Breast epithelium (tissue), 4 donors: ENCODE results near the gene ARSA. TPM values are rescaled to one million over a fixed set of nuclear protein-coding genes. Genes with fewer than 3 reads are reported as not detected.

Experiments used
- DNase-seq, 2 donors: peaks; one replicate each; pipeline ENCODE4 v3.0.0-alpha.2; 2019; ENCODE audit warnings: low spot score in 2 of 2
- H3K27ac ChIP-seq, 2 donors: fragments of 200-600 bp; sonication (generic) in 1 of 2; one replicate each; pipeline ENCODE4 v1.5.1; 2016 to 2019; ENCODE audit warnings: mild to moderate bottlenecking in 1 of 2
- H3K27me3 ChIP-seq, 2 donors: fragments of 200-600 bp; sonication (generic) in 1 of 2; one replicate each; pipeline versions ENCODE4 v1.5.1 to v1.6.0; 2017 to 2019; ENCODE audit warnings: control low read depth in 1 of 2, mild to moderate bottlenecking in 1 of 2
- H3K36me3 ChIP-seq: fragments of 200-600 bp; one replicate; pipeline ENCODE4 v1.5.1; 2019
- H3K4me1 ChIP-seq, 2 donors: fragments of 200-600 bp; sonication (generic); one replicate each; pipeline ENCODE4 v1.5.1; 2016 to 2019; ENCODE audit warnings: control low read depth in 1 of 2
- H3K4me3 ChIP-seq, 3 donors: fragments of 200-600 bp; sonication (generic); 1 replicate in 2 of 3; 2 replicates in 1 of 3; pipeline ENCODE4 v1.5.1; 2016 to 2019; ENCODE audit warnings: mild to moderate bottlenecking in 3 of 3, moderate library complexity in 2 of 3
- H3K9me3 ChIP-seq, 2 donors: fragments of 200-600 bp; sonication (generic) in 1 of 2; one replicate each; pipeline ENCODE4 v1.5.1; 2016 to 2019; ENCODE audit warnings: control low read depth in 1 of 2
- CTCF ChIP-seq, 3 donors: fragments of 450-650 bp; IDR thresholded peaks; one replicate each; pipeline ENCODE4 v1.5.1; 2016 to 2017; ENCODE audit warnings: antibody characterized with exemption in 3 of 3, mild to moderate bottlenecking in 3 of 3, moderate library complexity in 3 of 3
- POLR2A ChIP-seq: fragments of 450-650 bp; IDR thresholded peaks from one replicate; pipeline ENCODE4 v1.6.1; 2016; ENCODE audit warnings: antibody characterized with exemption, mild to moderate bottlenecking, moderate library complexity
- POLR2AphosphoS5 ChIP-seq, 3 donors: sonication (generic); formaldehyde crosslinking; IDR thresholded peaks; one replicate each; pipeline ENCODE4 v1.6.1; 2017; ENCODE audit warnings: antibody characterized with exemption in 3 of 3
- intact Hi-C: fragments of 100-400 bp; cut with DNase I; formaldehyde crosslinking; loops from one replicate; pipeline ENCODE4 v1.15.1; 2023; ENCODE audit warnings: low total_unique reads
- total RNA-seq, 3 donors: library from RNA; depleted of rRNA; stranded (reverse); fragments of >200 nt; gene quantifications; one replicate each; pipeline ENCODE4 v1.1.0, GENCODE V29; 2016

The ARSA gene
- total RNA-seq, 3 donors from 2014 or later, result 23.8 to 39.0 (median 36.3) TPM

- no peak for TF ChIP-seq POLR2AphosphoS5 (IDR thresholded peaks at IDR 0.05)
Observed at GRCh38 chr22:50606165-50606945, 21.6 kb downstream of the ARSA start.

GRCh38 chr22:50605613-50606074 lies 22.3 kb downstream of the ARSA start:
- Histone ChIP-seq H3K9me3 (no peaks in the 10 kb centered on the region), H3K36me3 (no peaks in the 10 kb centered on the region), H3K27ac (no peak overlapping the region), H3K27me3 (peaks cover 0 to 7% of the 10 kb centered on the region in 2 donors), H3K4me3 (no peak overlapping the region), H3K4me1 (peaks cover under 1 to 4% of the 10 kb centered on the region in 2 donors)
- TF ChIP-seq POLR2AphosphoS5 (IDR thresholded peaks at IDR 0.05) (no peak), POLR2A (no peak), CTCF (IDR thresholded peaks at IDR 0.05) (no peak)
- intact Hi-C loops, result no loop called here
- DNase-seq, result no peak

More at GRCh38 chr22:50606165-50606945, 21.6 kb downstream of the ARSA start:
- no peaks in the 10 kb centered on the region for H3K9me3 ChIP-seq
- H3K36me3 ChIP-seq, result no peaks in the 10 kb centered on the region
- no peak overlapping the region for H3K27ac ChIP-seq
- intact Hi-C loops, result no loop called here
- H3K27me3 ChIP-seq, result peaks cover 0 to 7% of the 10 kb centered on the region in 2 donors
- no peaks in the 10 kb centered on the region for H3K4me1 ChIP-seq
- no peak for DNase-seq
- H3K4me3 ChIP-seq, result no peak overlapping the region

GRCh38 chr22:50605002-50605612 lies 22.8 kb downstream of the ARSA start:
- TF ChIP-seq CTCF (IDR thresholded peaks at IDR 0.05) (no peak), POLR2AphosphoS5 (IDR thresholded peaks at IDR 0.05) (no peak), POLR2A (no peak)
- H3K9me3 ChIP-seq, result no peaks in the 10 kb centered on the region
- H3K27me3 ChIP-seq, result peaks cover 0 to 7% of the 10 kb centered on the region in 2 donors
- intact Hi-C loops, result no loop called here
- DNase-seq, result no peak
- H3K4me1 ChIP-seq, result peaks cover 4 to 5% of the 10 kb centered on the region in 2 donors
- H3K4me3 ChIP-seq, result no peak overlapping the region
- no peaks in the 10 kb centered on the region for H3K36me3 ChIP-seq
- H3K27ac ChIP-seq, result no peak overlapping the region

- TF ChIP-seq POLR2AphosphoS5 (IDR thresholded peaks at IDR 0.05) (no peak), CTCF (IDR thresholded peaks at IDR 0.05) (no peak), POLR2A (no peak)
- Histone ChIP-seq H3K27me3 (peaks cover 0 to 7% of the 10 kb centered on the region in 2 donors), H3K36me3 (no peaks in the 10 kb centered on the region), H3K9me3 (no peaks in the 10 kb centered on the region), H3K27ac (no peak overlapping the region), H3K4me1 (peaks cover 4 to 5% of the 10 kb centered on the region in 2 donors), H3K4me3 (no peak overlapping the region)
- DNase-seq, result no peak
- intact Hi-C loops, result loop anchor here (1.0 kb wide), 1 partner anchor 81 kb away; no protein-coding TSS in a partner anchor
Observed at GRCh38 chr22:50604256-50605001, 23.5 kb downstream of the ARSA start.

GRCh38 chr22:50603511-50604255 lies 24.3 kb downstream of the ARSA start:
- no peaks in the 10 kb centered on the region for H3K36me3 ChIP-seq
- H3K27me3 ChIP-seq, result peaks cover 0 to 7% of the 10 kb centered on the region in 2 donors
- no peak for DNase-seq
- intact Hi-C loops, result loop anchor here (1.0 kb wide), 1 partner anchor 80 kb away; no protein-coding TSS in a partner anchor
- H3K27ac ChIP-seq, result no peak overlapping the region
- H3K9me3 ChIP-seq, result no peaks in the 10 kb centered on the region
- TF ChIP-seq CTCF (IDR thresholded peaks at IDR 0.05), result no peak
- H3K4me3 ChIP-seq, result no peak overlapping the region
- H3K4me1 ChIP-seq, result peaks cover 4 to 5% of the 10 kb centered on the region in 2 donors
